HepG2 (cell line): ENCODE data around the gene TMEM185B. TPM values are rescaled to one million over a fixed set of nuclear protein-coding genes. Genes with fewer than 3 reads are reported as not detected.

Experiments used
- ATAC-seq: fragments of 200-7000 bp; cut with Tn5 transposase; 3 replicates; pipeline ENCODE4 v1.9.1; 2020; ENCODE audit warnings: mild to moderate bottlenecking, moderate library complexity
- BruUV-seq: library from RNA; stranded (reverse); fragments of 400-500 nt; replicated peaks from 2 replicates; lab custom pipeline; 2021; lab: Mats Ljungman, UMichigan
- CTCF ChIA-PET: fragments of 300-600 bp; formaldehyde crosslinking; extraction: SDS; loops from one replicate; lab custom pipeline; 2021; ENCODE audit warnings: low total read pairs, inconsistent platforms, low intra/inter-chr PET ratio; lab: Yijun Ruan, JAX
- POLR2A ChIA-PET: fragments of 350-600 bp; sonication (Branson Sonifier 250); formaldehyde crosslinking; loops from one replicate; lab custom pipeline; 2020; ENCODE audit warnings: antibody characterized with exemption, inconsistent platforms; lab: Yijun Ruan, JAX
- DNase-seq: peaks from one replicate; pipeline ENCODE4 v3.0.0-alpha.2; 2015; ENCODE audit warnings: low spot score
- FAIRE-seq: peaks from 3 replicates; lab custom pipeline; 2011; peaks lifted over from hg19 to GRCh38; lab: Jason Lieb, UNC
- H2AFZ ChIP-seq: one replicate; pipeline ENCODE4 v1.6.1; 2011; ENCODE audit warnings: low read length, inconsistent platforms
- H3K27ac ChIP-seq: fragments of 300-600 bp; 3 replicates; pipeline ENCODE4 v1.8.0; 2011; ENCODE audit warnings: mixed run types, mild to moderate bottlenecking, mixed read lengths, low read length, inconsistent platforms; ENCODE audit not compliant: insufficient read depth; ENCODE audit errors: extremely low read length
- H3K27me3 ChIP-seq, 2 experiments: fragments of 200-600 bp in 1 of 2; 2 replicates in 1 of 2; 3 replicates in 1 of 2; pipeline versions ENCODE4 v1.6.0 to v1.8.0; 2011; ENCODE audit warnings: low read length in 2 of 2, mild to moderate bottlenecking in 2 of 2, moderate library complexity in 2 of 2, inconsistent platforms in 1 of 2; ENCODE audit not compliant: insufficient read depth in 2 of 2, control insufficient read depth in 1 of 2
- H3K36me3 ChIP-seq, 2 experiments: fragments of 200-600 bp in 1 of 2; replicated peaks in 1 of 2; 2 replicates in 1 of 2; 3 replicates in 1 of 2; pipeline versions ENCODE4 v1.5.1 to v1.8.0; 2011; ENCODE audit warnings: low read length in 2 of 2, inconsistent platforms in 1 of 2; ENCODE audit not compliant: insufficient read depth in 2 of 2, control insufficient read depth in 1 of 2
- H3K4me1 ChIP-seq: 2 replicates; pipeline ENCODE4 v1.5.1; 2012; ENCODE audit warnings: low read length, inconsistent platforms; ENCODE audit not compliant: insufficient read depth
- H3K4me2 ChIP-seq: 2 replicates; pipeline ENCODE4 v1.6.0; 2011; ENCODE audit warnings: low read depth, low read length, inconsistent platforms
- H3K4me3 ChIP-seq, 3 experiments: fragments of 200-600 bp in 1 of 3; sonication (generic), shearing (Covaris generic) in 1 of 3; replicated peaks in 1 of 3; 2 replicates each; pipeline ENCODE4 v1.5.1; 2011 to 2016; ENCODE audit warnings: low read length in 3 of 3, inconsistent platforms in 2 of 3, low read depth in 2 of 3, mild to moderate bottlenecking in 2 of 3, control low read depth in 1 of 3, mixed read lengths in 1 of 3; ENCODE audit not compliant: insufficient read depth in 1 of 3
- H3K79me2 ChIP-seq: one replicate; pipeline ENCODE4 v1.6.1; 2011; ENCODE audit warnings: low read length, inconsistent platforms; ENCODE audit not compliant: insufficient read depth
- H3K9ac ChIP-seq: 2 replicates; pipeline ENCODE4 v1.6.0; 2011; ENCODE audit warnings: mild to moderate bottlenecking, low read depth, low read length, inconsistent platforms; ENCODE audit not compliant: insufficient read depth
- H3K9me3 ChIP-seq: 2 replicates; pipeline ENCODE4 v1.5.1; 2012; ENCODE audit warnings: mild to moderate bottlenecking, low read length
- H4K20me1 ChIP-seq: 2 replicates; pipeline ENCODE4 v1.6.0; 2011; ENCODE audit warnings: inconsistent platforms, mild to moderate bottlenecking, low read length, moderate library complexity; ENCODE audit not compliant: insufficient read depth
- GATAD2A ChIP-seq: IDR thresholded peaks from 2 replicates; pipeline ENCODE4 v1.6.1; 2016
- GPN1 ChIP-seq: sonication (generic); formaldehyde crosslinking; IDR thresholded peaks from 2 replicates; pipeline ENCODE4 v1.5.1; 2020; ENCODE audit warnings: missing genetic modification reagents, borderline replicate concordance
- KLF16 ChIP-seq, 2 experiments: sonication (generic) in 1 of 2; formaldehyde crosslinking in 1 of 2; IDR thresholded peaks; 2 replicates each; pipeline versions ENCODE4 v1.6.1 to v1.8.0; 2016 to 2023; ENCODE audit warnings: missing genetic modification reagents in 2 of 2, missing compliant biosample characterization in 1 of 2
- MAFF ChIP-seq: IDR thresholded peaks from 2 replicates; pipeline ENCODE4 v1.6.1; 2011; ENCODE audit warnings: low read depth, low read length, improper control_type of control experiment
- MAFK ChIP-seq, 2 experiments: IDR thresholded peaks in 1 of 2; conservative IDR thresholded peaks in 1 of 2; 2 replicates each; pipeline ENCODE4 v1.6.1; 2011; ENCODE audit warnings: improper control_type of control experiment in 2 of 2, low read length in 2 of 2
- MYNN ChIP-seq: sonication (generic); formaldehyde crosslinking; IDR thresholded peaks from 2 replicates; pipeline ENCODE4 v1.4.0; 2020; ENCODE audit warnings: mild to moderate bottlenecking, low read depth, missing genetic modification reagents
- REPIN1 ChIP-seq: sonication (generic); formaldehyde crosslinking; IDR thresholded peaks from 2 replicates; pipeline ENCODE4 v1.8.0; 2022; ENCODE audit warnings: missing genetic modification reagents, low read depth, mild to moderate bottlenecking, borderline replicate concordance
- SATB2 ChIP-seq: sonication (generic); formaldehyde crosslinking; IDR thresholded peaks from 2 replicates; pipeline ENCODE4 v1.5.0; 2020; ENCODE audit warnings: missing genetic modification reagents
- SRF ChIP-seq: IDR thresholded peaks from 2 replicates; pipeline ENCODE4 v1.6.1; 2011; ENCODE audit warnings: mild to moderate bottlenecking, low read depth, low read length, moderate library complexity
- ZNF34 ChIP-seq: sonication (generic); formaldehyde crosslinking; IDR thresholded peaks from 2 replicates; pipeline ENCODE4 v1.4.0; 2020; ENCODE audit warnings: mild to moderate bottlenecking, missing genetic modification reagents, borderline replicate concordance
- ZNF569 ChIP-seq: sonication (generic); formaldehyde crosslinking; IDR thresholded peaks from 2 replicates; pipeline ENCODE4 v1.5.0; 2020; ENCODE audit warnings: mild to moderate bottlenecking, missing genetic modification reagents, moderate library complexity, borderline replicate concordance
- ZSCAN31 ChIP-seq: sonication (generic); formaldehyde crosslinking; IDR thresholded peaks from 2 replicates; pipeline ENCODE4 v1.5.0; 2020; ENCODE audit warnings: low read depth, mild to moderate bottlenecking, missing genetic modification reagents
- WGBS: methylation state at CpG from one replicate; pipeline ENCODE4 v1.1.6; 2017; ENCODE audit warnings: low lambda C conversion rate; 5-methylcytosine and 5-hydroxymethylcytosine counted together
- in situ Hi-C: cut with HindIII; loops from 2 replicates; pipeline ENCODE4 v1.10.0; 2017; ENCODE audit warnings: low pct_unique_long_range_greater_than_20kb; ENCODE audit not compliant: extremely low pct_ligation_motif_present
- intact Hi-C: fragments of 100-400 bp; cut with micrococcal nuclease; formaldehyde crosslinking; loops from one replicate; pipeline ENCODE4 v1.10.0; 2022; ENCODE audit not compliant: unreplicated experiment
- polyA plus RNA-seq, 8 experiments: library from polyadenylated mRNA; depleted of rRNA in 3 of 8; stranded (reverse) in 7 of 8; unstranded in 1 of 8; fragments of >200 nt; fragmentation: Illumina TruSeq in 4 of 8; extraction: Trizol in 4 of 8; gene quantifications; 2 replicates each; pipeline versions ENCODE4 v1.2.1 to v1.2.3, GENCODE V29; 2011 to 2016; ENCODE audit warnings: low read depth in 4 of 8, missing spikeins in 1 of 8, mixed read lengths in 1 of 8; ENCODE audit not compliant: insufficient read depth in 1 of 8
- total RNA-seq, 5 experiments: library from RNA; depleted of rRNA; stranded (reverse); fragments of >200 nt; fragmentation: Illumina TruSeq; extraction: Trizol; gene quantifications; 2 replicates each; pipeline ENCODE4 v1.2.3, GENCODE V29; 2016; ENCODE audit warnings: low read depth in 1 of 5
- TF ChIP-seq, protein P1 (sequence below): sonication (generic); formaldehyde crosslinking; IDR thresholded peaks from 2 replicates; pipeline ENCODE4 v1.4.0; 2020; ENCODE audit warnings: missing genetic modification reagents
- TF ChIP-seq, protein P2 (sequence below): sonication (generic); formaldehyde crosslinking; IDR thresholded peaks from 2 replicates; pipeline ENCODE4 v1.5.1; 2020; ENCODE audit warnings: mild to moderate bottlenecking, missing genetic modification reagents, moderate library complexity

Gene TMEM185B
- total and polyA plus RNA-seq, 2 of the 13 experiments (the other 11 are each of a cell fraction or from before 2014, with no cell fraction given) = 5.6 to 7.0 TPM

- no peak for TF ChIP-seq REPIN1 (CRISPR knock-in tag)
- TF ChIP-seq ZNF34 (CRISPR knock-in tag) = no peak
- TF ChIP-seq GATAD2A = 0 out of 2 replicates have a peak, but pooled peaks have one; percentile 18
- TF ChIP-seq, protein P1, sequence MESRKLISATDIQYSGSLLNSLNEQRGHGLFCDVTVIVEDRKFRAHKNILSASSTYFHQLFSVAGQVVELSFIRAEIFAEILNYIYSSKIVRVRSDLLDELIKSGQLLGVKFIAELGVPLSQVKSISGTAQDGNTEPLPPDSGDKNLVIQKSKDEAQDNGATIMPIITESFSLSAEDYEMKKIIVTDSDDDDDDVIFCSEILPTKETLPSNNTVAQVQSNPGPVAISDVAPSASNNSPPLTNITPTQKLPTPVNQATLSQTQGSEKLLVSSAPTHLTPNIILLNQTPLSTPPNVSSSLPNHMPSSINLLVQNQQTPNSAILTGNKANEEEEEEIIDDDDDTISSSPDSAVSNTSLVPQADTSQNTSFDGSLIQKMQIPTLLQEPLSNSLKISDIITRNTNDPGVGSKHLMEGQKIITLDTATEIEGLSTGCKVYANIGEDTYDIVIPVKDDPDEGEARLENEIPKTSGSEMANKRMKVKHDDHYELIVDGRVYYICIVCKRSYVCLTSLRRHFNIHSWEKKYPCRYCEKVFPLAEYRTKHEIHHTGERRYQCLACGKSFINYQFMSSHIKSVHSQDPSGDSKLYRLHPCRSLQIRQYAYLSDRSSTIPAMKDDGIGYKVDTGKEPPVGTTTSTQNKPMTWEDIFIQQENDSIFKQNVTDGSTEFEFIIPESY (CRISPR knock-in tag) = peak; percentile 42; the same call in 1 of the 2 replicates
Measured at GRCh38 chr2:120258196-120258595, 35.0 kb upstream of the TMEM185B start (continued).

DNA sequence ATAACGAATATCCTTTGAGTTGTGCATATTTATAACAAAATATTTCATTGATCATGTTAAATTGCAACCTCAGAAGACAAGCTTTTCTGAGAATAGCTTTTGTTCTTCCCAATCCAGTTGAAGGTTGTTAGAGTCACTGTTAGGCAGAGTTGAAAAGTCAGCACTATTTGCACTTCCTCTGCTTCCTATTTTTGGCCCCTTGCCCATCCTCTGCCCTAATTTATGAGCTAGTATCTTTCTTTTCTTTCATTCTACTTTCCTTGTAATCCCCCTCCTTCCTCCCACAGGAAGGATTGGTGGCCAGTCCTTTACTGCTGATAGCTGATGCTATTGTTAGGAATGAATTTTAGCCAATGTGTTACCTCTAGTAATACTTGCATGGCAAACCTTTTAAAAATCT lies 34.3 kb upstream of the TMEM185B start:
- Histone ChIP-seq H3K4me2 (peak overlapping the region; percentile 0; the same call in 1 of the 2 replicates), H3K9ac (no peak overlapping the region), H3K27me3 (no peaks in the 10 kb centered on the region), H3K4me3 (no peak overlapping the region), H3K79me2 (peaks cover 48% of the 10 kb centered on the region), H3K4me1 (peaks cover 48% of the 10 kb centered on the region), H3K36me3 (no peaks in the 10 kb centered on the region), H3K27ac (no peak overlapping the region), H2AFZ (no peak overlapping the region), H3K9me3 (peaks cover 5% of the 10 kb centered on the region; the same call in 1 of the 2 replicates), H4K20me1 (no peaks in the 10 kb centered on the region)
- ChIA-PET POLR2A (interaction anchor here (1.7 kb wide), 1 partner anchor 33 kb away, joined by 3 read pairs; no protein-coding TSS in a partner anchor), CTCF (no interaction called here)
- FAIRE-seq (no peak), ATAC-seq (no peak), DNase-seq (no peak)
- WGBS = 13% methylated on average over 1 of the region's 1 CpG
- in situ Hi-C loops = no loop called here
- no TSS peak for BruUV-seq
- TF ChIP-seq, protein P2, sequence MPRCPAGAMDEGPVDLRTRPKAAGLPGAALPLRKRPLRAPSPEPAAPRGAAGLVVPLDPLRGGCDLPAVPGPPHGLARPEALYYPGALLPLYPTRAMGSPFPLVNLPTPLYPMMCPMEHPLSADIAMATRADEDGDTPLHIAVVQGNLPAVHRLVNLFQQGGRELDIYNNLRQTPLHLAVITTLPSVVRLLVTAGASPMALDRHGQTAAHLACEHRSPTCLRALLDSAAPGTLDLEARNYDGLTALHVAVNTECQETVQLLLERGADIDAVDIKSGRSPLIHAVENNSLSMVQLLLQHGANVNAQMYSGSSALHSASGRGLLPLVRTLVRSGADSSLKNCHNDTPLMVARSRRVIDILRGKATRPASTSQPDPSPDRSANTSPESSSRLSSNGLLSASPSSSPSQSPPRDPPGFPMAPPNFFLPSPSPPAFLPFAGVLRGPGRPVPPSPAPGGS = no peak
- TF ChIP-seq MAFF (peak; percentile 46; the same call in 1 of the 2 replicates), ZSCAN31 (CRISPR knock-in tag) (no peak), ZNF569 (CRISPR knock-in tag) (no peak), GPN1 (CRISPR knock-in tag) (no peak), MAFK (conservative IDR thresholded peaks at IDR 0.05 in 1 of 2, IDR thresholded peaks at IDR 0.05 in 1 of 2; ENCODE audit: low read length in 2 of 2) (peak; percentile 43 to 59), KLF16 (CRISPR knock-in tag; IDR thresholded peaks at IDR 0.05) (no peak), SRF (no peak), MYNN (CRISPR knock-in tag) (no peak), SATB2 (CRISPR knock-in tag) (no peak)
- intact Hi-C loops = loop anchor here (10.0 kb wide), 1 partner anchor 307 kb away; no protein-coding TSS in a partner anchor
